ENCODE data around the gene ZNF225.

DNA sequence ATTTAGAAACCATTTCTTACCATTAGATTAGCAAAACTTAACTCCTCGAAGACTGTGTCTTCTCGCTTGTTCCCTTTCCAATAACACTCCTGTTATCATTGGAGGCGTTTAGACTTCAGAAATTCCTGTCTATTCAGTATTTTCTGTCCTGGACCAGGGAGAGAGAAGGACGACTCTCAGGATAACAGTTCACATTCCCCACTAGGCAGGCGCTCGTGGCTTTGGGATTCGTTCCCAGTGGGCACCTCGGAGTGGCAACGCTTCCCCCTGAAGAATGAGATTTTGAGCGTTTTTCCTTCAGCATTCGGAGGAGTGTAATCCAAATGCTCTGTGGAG lies 429 bp upstream of the ZNF225 start:
- TF ChIP-seq, protein P1, sequence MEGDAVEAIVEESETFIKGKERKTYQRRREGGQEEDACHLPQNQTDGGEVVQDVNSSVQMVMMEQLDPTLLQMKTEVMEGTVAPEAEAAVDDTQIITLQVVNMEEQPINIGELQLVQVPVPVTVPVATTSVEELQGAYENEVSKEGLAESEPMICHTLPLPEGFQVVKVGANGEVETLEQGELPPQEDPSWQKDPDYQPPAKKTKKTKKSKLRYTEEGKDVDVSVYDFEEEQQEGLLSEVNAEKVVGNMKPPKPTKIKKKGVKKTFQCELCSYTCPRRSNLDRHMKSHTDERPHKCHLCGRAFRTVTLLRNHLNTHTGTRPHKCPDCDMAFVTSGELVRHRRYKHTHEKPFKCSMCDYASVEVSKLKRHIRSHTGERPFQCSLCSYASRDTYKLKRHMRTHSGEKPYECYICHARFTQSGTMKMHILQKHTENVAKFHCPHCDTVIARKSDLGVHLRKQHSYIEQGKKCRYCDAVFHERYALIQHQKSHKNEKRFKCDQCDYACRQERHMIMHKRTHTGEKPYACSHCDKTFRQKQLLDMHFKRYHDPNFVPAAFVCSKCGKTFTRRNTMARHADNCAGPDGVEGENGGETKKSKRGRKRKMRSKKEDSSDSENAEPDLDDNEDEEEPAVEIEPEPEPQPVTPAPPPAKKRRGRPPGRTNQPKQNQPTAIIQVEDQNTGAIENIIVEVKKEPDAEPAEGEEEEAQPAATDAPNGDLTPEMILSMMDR (IDR thresholded peaks at IDR 0.05; ENCODE audit: low read depth, low read length, missing input control): no peak
- TF ChIP-seq EGR1 (IDR thresholded peaks at IDR 0.05; ENCODE audit: low read depth in 2 of 2): no peak
- TF ChIP-seq, protein P2, sequence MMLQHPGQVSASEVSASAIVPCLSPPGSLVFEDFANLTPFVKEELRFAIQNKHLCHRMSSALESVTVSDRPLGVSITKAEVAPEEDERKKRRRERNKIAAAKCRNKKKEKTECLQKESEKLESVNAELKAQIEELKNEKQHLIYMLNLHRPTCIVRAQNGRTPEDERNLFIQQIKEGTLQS (IDR thresholded peaks at IDR 0.05): no peak
- TF ChIP-seq TAF1 (conservative IDR thresholded peaks at IDR 0.05): no peak
- no peak for TF ChIP-seq GABPA (IDR thresholded peaks at IDR 0.05 in 1 of 2, conservative IDR thresholded peaks at IDR 0.05 in 1 of 2)
- TF ChIP-seq SP1 (IDR thresholded peaks at IDR 0.05): no peak
- no peak for TF ChIP-seq HNF4A (conservative IDR thresholded peaks at IDR 0.05)
- TF ChIP-seq JUND (IDR thresholded peaks at IDR 0.05): no peak
- TF ChIP-seq, protein P3, sequence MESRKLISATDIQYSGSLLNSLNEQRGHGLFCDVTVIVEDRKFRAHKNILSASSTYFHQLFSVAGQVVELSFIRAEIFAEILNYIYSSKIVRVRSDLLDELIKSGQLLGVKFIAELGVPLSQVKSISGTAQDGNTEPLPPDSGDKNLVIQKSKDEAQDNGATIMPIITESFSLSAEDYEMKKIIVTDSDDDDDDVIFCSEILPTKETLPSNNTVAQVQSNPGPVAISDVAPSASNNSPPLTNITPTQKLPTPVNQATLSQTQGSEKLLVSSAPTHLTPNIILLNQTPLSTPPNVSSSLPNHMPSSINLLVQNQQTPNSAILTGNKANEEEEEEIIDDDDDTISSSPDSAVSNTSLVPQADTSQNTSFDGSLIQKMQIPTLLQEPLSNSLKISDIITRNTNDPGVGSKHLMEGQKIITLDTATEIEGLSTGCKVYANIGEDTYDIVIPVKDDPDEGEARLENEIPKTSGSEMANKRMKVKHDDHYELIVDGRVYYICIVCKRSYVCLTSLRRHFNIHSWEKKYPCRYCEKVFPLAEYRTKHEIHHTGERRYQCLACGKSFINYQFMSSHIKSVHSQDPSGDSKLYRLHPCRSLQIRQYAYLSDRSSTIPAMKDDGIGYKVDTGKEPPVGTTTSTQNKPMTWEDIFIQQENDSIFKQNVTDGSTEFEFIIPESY (IDR thresholded peaks at IDR 0.05): no peak
- TF ChIP-seq RAD21 (IDR thresholded peaks at IDR 0.05): no peak
- TF ChIP-seq YY1 (IDR thresholded peaks at IDR 0.05): no peak
- TF ChIP-seq, protein P4, sequence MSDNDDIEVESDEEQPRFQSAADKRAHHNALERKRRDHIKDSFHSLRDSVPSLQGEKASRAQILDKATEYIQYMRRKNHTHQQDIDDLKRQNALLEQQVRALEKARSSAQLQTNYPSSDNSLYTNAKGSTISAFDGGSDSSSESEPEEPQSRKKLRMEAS (IDR thresholded peaks at IDR 0.05): no peak

Data from liver (tissue), 3 donors.